HG03060 (cell line): ENCODE measurements around the gene RNF14.

ENCODE experiments used
- ATAC-seq: cut with Tn5 transposase; IDR thresholded peaks from one replicate; pipeline ENCODE4 v1.9.1; 2021; ENCODE audit warnings: low read depth, moderate number of reproducible peaks; ENCODE audit not compliant: unreplicated experiment

Gene RNF14

DNA sequence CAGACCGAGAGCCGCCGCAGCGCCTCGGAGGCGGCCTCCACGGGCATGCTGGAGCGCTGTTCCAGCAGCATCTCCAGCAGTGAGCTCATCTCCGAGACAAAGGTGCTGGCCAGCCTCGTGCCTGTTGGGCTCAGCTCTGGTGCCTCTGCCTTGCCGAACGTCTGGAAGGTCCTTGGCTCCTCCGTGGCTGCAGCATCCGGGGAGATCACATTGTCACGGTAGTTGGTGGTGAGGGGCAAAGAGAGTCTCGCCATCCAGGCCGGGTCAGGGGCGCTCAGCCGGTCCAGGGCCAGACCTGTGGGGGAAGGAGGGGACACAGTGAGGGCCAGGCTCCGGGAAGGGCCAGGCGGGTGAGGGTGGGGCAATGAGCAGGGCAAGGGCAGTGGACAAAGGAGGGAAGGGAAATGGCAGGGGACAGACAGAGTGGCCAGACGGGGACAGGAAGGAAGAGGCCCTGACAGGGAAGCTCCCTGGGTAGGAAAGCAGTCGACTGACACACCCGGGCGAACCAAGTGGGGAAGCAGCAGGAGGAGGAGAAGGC is 23.3 kb upstream of the RNF14 start:
- no peak for ATAC-seq

DNA sequence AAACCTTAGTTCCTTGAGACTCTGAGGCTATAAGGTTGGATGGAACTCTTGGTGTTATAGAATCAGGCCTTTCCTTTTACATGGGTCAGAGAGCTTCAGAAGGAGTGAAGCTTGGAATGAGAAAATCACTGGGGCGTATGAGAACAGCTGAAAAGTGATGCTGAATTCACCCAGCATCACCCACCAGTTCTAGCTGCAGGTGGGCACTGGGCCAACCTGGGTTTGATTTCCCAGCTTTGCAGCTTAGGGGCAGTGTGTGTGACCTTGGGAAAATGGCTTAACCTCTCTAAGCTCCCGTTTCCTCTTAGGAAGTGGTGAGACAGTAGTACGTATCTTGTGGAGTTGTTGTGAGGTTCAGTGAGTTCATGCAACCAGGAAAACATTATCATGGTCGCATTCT is 21.6 kb upstream of the RNF14 start:
- no peak for ATAC-seq

DNA sequence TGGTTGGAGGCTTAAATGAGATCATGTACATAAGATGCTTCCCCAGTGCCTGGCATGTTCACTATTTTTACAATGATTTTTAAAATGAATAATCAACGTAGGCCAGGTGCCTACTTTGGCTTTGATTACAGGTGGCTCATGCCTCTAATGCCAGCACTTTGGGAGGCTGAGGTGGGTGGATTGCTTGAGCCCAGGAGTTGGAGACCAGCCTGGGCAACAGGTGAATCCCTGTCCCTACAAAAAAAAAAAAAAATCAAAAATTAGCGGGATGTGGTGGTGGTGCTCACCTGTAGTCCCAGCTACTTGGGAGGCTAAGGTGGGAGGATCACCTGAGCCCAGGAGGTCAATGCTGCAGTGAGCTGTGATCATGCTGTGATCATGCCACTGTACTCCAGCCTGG is 20.1 kb upstream of the RNF14 start:
- ATAC-seq: no peak

DNA sequence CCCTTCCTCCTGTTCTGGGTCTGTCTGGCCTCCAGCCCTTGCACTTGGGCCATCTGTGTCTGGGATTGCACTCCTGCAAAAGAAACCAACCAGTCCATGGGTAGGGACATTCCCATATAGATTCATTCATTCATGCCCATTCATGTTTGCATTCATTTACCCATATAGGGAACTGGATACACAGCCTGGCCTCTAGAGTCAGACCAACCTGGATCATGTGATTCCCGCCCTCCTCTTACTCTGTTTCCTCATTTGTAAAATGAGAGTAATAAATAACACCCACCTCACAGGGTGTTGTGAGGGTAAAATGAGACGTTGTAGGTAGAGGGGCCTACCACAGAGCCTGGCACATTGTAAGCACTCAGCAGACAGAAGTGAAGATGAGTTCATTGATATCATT is 19.4 kb upstream of the RNF14 start:
- ATAC-seq: no peak

DNA sequence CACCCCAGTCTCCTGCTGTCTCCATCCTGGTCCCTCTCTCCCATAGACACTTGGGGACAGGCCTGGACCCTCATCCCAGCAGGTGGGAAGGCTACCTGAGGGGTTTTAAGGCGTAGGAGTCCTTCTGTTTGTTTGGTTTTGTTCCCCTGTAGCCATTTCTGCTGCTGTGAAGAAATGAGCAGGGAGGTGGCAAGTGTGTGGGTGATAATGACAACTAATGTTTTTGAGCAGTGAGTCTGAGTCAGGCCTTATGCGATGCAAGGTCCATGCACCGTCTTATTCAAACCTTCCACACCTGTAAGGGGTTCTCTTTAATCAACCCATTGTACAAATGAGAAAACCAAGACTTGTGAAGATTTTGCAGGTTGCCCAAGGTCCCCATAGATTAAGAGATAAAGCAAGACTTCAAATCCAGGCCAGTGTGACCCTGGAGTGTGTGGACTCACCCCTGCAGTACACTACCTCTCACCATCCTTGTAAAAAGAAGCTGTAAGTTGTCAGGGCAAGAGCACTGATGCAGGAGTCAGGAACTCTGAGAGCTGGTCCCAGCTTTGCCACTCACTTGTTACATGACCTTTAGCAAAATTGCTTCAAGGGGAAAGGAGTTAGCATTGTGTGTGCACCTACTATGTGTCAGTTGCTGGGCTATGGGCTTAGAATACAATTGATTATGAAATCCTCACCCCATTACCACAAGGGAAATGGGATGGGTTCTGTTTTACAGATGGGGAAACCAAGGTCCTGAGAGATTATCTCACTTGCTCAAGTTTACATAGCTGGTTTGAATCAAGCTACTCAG is 18.5 kb upstream of the RNF14 start:
- ATAC-seq: no peak

DNA sequence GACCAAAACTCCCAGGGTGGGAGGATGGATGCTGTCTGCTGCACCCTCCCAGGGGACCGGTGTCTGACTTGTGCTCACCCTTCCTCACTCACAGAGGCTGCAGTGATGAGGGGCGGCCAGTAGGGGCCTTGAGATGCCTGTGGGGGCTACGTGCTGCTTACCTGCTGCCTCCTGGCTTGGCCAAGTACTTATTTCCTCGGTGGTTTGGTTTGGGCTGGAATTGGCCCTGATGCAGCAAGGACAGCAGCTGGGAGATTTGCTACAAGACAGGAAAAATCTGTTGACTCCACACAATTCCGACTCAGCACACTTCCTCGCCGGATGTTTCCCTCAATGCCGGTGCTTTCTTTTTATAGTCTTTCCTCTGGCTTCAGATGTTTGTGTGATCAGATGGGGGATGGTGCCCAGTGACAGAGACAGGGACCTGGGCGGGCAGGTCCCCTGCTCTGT is 17.5 kb upstream of the RNF14 start:
- ATAC-seq: no peak

DNA sequence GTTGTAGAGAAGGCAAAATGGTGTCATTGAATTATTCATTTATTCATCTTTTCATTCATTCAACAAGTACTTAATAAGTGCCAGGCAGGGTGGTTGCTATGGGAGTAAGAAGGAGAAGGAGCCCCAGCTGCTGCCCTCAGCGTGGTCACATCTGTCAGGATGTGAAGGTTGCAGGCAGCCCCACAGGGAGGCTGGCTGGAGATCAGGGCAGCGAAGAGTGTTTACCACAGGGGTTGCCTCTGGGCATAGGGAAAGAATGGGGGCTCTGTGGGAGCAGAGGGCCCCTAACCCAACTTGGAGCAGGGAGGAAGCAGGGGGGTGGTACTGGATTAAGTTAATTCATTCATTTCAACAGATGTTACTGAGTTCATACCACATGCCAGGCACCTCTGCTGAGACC is 16.9 kb upstream of the RNF14 start:
- ATAC-seq: no peak

DNA sequence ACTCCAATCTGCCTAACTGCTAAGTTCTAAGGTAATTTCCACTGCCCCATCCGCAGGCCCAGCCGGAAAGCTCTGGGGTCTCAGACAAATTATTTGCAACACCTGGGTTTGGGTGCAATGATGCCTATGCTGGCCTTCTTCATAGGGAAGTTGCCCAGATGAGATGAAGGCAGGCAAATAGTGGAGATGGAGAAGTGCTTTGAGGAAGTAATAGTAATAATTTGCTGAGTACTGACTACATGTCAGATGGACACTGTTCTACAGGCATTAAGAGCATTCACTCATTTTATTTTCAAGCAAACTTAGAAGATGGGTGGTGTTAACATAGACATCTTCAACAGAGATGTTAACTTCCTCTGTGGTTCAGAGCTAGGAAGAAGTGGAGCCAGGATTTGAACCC is 14.7 kb upstream of the RNF14 start:
- ATAC-seq: no peak

DNA sequence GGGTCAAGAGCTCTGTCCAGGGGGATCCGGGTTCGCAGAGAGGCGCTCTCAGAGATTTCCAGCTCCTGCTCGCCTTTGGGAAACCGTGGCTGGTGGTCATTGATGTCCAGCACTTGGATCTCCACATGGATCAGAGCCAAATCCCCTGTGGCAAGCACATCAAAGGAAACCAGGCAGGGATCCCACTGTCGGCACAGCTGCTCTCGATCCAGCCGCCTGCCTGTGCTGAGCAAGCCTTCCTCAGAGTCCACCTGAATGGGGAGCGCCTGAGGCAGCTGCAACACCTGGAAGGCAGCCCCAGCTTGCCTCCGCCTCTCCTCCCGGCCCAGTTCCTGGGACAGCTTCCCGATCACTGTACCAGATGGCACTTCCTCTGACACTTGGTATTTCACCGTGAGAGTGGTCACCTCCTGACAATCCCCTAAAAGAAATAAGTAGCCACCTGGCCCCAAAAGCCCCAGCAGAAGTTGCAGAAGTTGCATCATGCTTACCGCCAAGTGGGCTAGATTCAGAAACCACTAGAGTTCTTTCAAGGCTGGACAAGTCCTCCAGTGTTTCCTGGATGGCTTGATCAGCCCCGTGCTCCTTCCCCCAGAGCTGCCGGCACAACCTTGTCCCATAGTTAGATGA is 11.4 kb upstream of the RNF14 start:
- no peak for ATAC-seq

DNA sequence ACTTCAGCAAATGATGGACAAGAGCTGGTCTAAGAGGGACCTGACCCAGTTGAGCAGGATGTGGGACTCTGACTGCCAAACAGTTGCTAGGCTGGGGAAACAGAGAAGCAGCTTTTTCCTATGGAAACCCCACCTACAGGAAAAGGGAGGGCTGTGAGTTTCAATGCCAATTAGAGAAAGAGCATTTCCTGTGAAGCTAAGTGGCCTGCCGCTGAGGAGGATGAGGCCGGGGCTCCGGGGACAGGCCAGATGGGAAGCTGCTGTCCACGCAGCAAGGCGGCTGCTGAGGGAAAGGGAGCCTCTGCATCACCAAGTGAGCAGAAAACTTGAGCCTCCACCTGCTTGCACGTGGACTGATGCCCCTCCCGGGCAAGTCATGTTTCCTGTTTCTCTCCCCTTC is 10.8 kb upstream of the RNF14 start, which contains the start of gene PCDH12:
Gene PCDH12, minus strand, starts transcription at position 90 of the 400 bp plus-strand sequence. CDS start 351 bp downstream, outside the sequence.
- ATAC-seq: no peak

DNA sequence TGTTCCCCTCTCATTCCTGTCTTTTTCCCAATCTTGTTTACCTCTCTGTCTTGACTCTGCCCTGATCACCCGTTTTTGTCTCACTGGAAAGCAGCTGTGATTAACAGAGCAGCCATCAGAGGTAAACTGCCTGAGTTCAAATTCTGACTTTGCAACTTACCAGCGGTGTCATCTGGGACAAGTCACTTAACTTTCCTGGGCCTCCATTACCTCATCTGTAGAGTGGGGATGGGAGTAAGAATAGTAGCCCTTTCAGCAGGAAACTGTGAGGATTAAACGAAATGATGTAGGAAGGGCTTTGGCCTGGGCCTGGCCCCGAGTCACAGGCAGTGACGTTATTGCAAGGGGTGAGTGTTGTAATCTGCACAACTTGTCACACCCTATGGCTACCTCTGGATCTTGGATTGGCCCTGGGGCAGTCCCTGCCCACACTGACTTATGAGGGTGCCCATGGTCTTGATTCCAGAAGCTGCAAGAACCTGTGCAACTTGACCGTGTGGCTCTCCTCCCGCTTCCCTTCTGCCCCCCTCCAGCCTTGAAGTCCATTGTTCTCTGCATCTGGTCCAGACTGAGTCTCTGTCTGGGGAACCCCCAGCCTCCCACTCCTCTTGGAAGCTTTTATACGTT is 10.2 kb upstream of the RNF14 start:
- ATAC-seq: no peak

DNA sequence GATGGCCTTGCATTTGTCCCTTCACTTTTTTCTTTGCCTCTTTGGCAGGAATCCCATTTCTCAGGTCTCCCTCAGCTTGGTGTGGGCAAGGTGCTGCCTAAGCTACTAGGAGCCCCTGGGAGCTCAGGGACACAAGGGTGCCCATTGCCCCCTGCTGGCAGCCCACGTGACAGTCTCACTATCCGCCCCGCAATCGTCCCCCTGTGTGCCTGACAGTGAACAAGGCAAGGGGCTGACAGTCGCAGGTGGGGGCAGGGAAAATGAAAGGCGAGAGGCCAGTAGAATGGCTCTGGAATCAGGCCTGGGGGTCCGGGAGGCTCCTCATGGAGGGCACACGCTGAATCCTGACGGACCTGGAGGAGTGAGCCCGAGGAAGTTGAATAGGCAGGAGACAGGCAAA is 8.9 kb upstream of the RNF14 start:
- no peak for ATAC-seq

DNA sequence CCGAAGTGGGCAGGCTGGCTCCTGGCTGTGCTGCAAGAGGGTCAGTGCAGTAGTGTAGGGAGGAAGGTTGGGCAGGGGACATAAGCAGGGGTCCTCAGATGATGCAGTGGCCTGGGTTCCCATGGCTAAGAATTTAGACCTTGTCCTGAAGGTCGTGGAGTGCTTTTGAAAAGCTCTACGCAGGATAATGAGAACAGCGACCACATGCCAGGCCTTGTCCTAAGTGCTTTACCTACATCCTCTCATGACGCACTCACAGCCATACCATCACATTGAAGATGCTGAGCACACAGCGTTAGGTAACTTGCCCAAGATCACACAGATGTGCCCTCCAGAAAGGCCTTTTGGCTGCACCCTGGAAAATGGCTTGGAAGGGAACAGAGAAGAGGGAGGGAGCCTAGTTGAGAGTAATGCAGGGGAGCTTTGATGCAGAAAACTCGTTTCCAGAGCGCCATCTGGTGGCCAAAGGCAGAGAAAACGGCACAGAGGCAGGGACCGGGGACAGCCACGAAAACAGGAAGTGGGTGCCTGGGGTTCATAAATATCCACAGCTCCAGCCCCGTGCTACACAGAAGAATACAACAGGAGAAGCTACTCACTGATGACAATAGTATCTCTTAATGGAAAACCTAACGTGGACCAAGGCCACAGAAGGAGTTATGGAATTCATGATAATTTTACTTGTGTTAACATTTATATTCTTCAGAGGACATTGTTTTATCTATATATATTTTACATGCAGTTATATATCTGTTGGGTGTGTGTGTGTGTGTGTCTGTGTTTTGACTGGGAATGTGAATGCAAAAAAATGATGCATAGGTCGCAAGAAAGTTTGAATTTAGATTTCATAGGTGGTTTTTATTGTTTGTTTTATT is 8.2 kb upstream of the RNF14 start:
- ATAC-seq: peak; percentile 87

DNA sequence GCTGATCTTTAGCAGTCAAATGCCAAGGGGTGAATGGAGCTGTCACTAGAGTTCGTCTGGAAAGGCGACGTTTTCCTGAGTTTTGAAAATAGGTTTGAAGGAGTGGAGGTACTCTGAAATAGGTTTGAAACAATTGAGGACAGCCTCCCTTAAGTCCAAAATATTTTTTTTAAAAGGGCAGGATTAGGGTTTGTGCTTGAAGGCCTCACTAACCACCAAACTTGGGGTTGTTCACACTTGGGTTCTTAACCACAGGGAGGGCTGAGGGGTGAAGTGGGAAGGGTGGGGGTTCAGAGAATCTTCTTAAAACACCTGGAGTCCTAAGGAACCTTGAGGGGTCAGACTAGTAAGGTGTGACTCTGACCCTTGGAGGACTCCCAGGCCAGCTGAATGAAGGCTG is 7.4 kb upstream of the RNF14 start:
- ATAC-seq: no peak

DNA sequence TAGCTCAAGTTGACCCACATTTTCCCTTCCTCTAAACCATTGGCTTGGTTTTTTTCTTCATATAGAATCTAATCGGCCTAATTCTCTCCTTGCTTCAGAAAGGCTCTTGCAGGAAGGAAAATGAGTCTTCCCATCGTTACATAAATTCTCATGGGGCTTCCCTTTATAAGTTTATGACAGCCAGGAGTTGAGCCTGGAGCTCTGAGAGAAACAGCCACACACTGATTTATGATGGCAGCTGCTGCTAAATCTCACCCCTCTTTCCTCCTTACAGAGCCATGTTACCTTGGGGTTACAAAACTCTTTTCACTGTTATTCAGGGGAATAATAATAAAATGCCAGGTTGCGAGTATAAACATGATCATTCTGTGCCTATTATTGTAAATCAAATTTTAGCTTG is 5.2 kb upstream of the RNF14 start:
- ATAC-seq: no peak

DNA sequence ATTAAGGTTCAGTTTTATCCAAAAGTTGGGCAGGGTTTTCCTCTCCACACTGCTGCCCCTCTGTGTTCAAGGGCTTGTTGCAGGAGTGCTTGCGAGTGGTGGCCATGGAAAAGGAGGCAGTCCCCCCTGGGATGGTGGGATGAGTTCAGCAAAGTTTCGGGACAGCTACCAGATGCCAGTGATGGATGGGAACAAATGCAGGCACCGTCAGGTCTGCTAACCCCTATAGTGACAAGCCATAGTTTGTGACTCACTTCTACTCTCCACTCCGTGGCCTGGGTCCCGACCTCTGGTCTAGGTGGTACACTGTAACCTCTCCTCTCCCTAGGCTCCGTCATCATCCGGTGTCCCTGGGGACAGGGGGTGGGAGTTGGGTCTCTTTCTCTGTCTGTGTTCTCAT is 3.8 kb upstream of the RNF14 start:
- ATAC-seq: no peak

DNA sequence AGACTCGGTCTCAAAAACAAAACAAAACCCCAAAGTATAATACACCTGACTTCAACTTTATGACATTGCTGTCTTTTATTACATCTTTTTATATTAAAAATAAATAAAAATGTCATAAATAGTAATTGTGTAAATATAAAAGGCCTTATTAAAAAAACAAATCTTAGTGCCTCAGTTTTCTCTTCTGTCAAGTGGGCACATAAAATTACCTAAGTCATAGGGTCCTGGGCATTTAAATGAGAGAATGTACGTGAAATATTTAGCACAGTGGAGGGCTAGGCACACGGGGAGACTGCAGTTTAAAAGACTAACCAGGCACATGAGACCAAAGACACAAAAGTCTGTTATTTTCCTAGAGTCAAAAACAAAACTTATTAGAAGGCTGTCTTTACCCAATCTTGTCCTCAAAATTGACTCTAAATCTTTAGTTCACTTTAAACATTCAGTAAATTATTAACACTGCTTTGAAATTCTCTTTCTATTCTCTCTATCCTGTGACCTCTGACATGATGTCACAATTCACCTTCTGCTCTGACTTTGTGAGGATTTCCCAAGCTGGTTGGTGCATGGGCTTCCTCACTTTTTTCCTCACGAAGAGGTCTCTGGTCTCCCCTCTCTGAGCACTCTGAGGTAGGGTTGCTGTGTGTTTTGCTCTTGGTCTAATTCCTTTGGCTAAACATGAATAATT is 2.5 kb upstream of the RNF14 start:
- no peak for ATAC-seq

DNA sequence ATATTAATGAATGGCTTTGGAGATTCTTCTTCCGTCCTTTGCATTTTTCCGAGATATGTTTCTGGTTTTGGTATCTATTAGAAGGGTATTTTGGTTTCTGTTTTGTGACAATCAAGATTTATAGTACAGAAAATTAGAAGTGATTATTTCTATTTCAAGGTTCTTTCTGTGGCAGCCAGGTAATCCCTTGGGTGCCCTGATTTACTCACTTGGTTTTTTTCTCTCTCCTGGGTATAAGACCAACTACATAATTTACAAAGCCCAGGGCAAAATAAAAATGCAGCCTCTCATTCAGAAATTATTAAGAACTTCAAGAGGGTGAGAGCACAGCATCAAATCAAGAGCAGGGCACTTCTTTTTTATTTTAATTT is 2.0 kb upstream of the RNF14 start:
- no peak for ATAC-seq

DNA sequence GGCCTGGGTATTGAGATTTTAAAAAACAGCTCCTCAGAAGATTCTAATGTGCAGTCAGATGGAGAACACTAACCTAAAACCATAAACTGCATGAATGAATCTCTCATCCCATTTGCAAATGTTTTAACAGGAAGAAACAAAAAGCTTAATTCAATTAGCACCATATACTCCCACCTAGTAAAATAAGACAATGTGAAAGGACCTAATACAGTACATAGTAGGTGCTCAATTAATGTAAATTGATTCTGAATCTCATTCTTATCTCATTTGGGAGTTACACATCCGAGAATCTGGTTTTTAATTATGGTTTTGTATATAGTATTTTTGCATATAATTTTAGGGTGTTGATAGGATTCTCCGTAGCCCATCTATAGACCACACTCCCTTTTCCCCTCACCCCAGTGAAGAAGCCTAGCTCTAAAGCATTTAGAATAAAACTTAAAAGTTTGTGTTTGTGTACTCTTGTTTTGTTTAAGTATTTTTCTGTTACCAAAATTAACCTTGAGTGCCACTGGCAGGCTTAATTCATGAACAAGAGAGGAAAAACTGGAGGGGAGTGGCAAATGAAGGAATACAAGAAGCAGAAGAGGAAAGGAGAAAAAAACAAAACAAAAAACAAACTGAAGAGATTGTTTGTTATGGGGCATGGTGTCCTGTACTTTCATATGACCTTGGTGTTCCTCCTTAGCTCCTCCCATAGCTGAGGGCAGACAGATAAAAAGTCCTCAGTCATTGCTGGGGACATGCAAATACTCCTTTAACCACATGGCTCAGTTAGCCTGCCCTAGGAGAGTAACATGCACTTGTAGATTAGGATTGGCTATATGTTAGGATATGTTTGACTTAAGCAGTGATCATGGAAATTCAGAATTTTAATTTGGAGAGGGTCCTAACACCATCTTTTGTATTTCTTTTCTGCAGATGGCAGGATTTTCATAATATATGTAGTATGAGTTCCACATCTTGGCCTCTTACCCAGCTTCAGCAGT is 1.2 kb downstream of the RNF14 start:
- peak; percentile 56 for ATAC-seq
